ENCODE measurements around the gene CYSRT1.

CYSRT1 gene

DNA sequence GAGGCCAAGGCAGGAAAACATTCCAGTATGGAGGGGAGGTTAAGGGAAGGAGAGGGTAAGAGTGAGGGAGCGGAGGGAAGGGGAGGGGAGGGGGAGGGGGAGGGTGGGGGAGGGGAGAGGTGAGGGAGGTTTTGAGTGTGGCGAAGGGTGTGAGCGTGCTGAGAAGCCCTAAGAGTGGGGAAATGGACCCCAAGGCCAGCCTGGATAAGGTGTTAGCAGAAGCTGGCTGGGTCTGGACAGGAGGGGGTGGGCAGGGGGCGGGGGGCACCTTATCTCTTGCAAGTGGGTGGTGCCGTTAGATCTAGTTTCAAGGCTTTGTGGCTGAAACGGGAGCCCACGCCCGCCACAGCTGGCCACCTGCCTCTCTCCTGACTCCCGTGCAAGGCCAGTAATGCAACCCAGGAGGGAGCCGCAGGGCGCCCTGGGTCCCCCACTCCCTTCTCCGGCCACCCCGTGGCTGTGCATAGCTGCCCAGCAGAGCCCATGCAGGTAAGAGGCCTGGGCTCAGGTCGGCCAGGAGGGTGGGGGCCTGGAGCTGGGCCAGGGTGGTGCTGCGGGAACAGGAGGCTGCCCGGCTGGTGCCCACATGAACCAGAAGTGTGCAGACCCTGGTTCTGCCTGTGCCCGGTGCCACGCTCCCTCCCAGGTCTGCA lies 3.0 kb downstream of the CYSRT1 start:
- no peak overlapping the region for H3K4me3 ChIP-seq (ENCODE audit: low read depth, low read length)
- no peak for DNase-seq (ENCODE audit: low read depth)
- TF ChIP-seq, protein P1, sequence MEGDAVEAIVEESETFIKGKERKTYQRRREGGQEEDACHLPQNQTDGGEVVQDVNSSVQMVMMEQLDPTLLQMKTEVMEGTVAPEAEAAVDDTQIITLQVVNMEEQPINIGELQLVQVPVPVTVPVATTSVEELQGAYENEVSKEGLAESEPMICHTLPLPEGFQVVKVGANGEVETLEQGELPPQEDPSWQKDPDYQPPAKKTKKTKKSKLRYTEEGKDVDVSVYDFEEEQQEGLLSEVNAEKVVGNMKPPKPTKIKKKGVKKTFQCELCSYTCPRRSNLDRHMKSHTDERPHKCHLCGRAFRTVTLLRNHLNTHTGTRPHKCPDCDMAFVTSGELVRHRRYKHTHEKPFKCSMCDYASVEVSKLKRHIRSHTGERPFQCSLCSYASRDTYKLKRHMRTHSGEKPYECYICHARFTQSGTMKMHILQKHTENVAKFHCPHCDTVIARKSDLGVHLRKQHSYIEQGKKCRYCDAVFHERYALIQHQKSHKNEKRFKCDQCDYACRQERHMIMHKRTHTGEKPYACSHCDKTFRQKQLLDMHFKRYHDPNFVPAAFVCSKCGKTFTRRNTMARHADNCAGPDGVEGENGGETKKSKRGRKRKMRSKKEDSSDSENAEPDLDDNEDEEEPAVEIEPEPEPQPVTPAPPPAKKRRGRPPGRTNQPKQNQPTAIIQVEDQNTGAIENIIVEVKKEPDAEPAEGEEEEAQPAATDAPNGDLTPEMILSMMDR (IDR thresholded peaks at IDR 0.05; ENCODE audit: low read depth, low read length, missing control alignments), result no peak

DNA sequence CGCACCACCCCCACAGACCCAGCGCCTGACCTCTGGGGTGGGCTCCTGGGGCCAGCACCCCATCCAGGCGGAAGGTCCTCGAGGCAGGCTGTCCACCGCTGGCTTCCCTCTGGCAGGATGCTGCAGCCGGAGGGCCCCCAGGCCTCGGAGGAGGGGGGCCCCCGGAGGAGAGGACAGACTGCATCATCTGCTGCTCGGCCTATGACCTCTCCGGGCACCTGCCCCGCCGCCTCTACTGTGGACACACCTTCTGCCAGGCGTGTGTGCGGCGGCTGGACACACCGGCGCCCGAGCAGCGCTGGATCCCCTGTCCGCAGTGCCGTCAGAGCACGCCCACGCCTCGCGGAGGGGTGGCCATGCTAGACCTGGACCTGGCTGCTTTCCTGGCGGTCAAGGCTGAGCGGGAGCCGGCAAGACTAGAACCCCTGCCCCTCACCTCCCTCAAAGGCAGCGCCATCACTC lies 3.6 kb downstream of the CYSRT1 start:
- no peak overlapping the region for H3K4me3 ChIP-seq (ENCODE audit: low read depth, low read length)
- TF ChIP-seq, protein P1 (IDR thresholded peaks at IDR 0.05; ENCODE audit: low read depth, low read length, missing control alignments), result no peak
- DNase-seq (ENCODE audit: low read depth), result no peak

DNA sequence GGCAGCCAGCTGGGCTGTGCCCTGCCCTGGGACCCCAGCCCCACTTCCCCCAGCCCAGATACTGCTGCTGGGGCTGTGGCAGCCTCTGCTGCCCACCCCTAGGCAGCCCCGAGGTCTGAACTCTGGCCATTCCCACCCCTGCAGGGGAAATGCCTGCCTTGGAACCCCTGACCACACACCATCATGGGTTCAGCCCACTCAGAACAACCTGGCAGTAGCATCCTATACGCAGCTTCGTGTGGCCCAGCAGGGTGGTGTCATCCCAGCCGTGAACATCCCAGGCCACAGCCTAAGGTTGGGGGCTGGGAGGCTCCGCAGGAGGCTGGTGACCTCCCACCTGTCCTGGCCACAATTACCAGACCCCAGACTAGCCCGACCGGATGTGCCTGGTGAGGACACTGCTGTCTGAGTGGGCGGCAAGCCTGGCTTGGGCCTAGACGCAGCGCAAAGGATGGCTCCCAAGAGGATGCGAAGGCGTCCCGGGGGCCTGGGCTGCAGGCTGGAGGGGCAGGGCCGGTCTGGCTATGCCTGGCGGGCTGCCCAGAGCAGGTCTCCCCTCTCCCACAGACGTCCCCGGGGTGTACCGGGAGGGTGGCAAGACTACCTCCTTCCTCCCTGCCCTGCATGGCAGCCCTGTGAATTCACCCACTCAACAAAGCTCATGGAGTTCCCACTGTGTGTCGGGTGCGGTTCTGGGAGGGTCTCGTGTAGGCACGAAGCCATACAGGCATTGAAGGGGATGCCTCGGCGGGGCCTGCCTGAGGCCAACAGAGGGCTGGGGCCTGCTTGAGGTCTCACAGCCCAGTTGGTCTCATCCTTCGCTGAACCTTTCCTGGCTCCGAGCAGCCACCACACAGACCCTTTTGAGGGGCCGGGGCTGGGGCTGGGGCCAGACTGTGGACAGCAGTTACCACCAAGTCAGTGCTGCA lies 4.3 kb downstream of the CYSRT1 start:
- no peak for DNase-seq (ENCODE audit: low read depth)
- TF ChIP-seq, protein P1 (IDR thresholded peaks at IDR 0.05; ENCODE audit: low read depth, low read length, missing control alignments), result no peak
- H3K4me3 ChIP-seq (ENCODE audit: low read depth, low read length), result no peak overlapping the region

DNA sequence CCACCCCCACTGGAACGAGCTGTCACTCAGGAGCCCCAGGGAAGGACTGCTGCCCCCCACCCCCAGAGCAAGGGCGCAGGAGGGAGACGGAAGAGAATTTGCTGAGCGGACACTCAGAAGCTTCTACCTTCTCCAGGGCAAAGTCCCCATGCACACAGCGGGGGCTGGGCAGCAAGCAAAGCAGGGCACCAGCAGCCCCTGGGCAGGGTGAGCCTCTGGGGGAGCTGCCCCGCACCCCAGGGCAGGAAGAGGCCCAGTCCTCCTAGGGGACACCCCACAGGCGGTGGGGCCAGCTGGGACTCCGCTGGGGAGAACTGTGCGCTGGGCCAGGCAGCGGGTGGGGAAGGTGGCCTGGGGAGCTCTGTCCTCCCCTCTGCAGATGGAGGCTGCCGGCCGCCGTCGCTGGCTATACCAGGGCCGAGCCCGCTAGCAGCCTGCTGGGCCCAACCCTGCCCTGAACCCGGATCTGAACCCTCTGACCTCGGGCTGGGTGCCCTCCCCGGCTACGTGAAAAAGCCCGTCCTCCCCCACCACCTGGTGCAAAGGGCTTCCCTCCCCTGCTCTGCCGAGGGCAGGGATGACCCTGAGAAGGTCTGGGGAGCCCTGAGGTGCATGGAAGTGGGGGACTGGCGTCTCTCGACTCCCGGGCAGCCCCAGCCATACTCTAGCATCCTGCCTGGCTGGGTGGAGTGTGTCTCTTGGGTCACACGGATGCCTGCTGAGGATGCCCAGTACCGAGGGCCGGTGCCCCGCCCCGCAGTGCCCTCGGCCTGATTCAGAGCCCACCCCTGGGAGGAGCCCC lies 5.1 kb downstream of the CYSRT1 start:
- TF ChIP-seq, protein P1 (IDR thresholded peaks at IDR 0.05; ENCODE audit: low read depth, low read length, missing control alignments), result no peak
- H3K4me3 ChIP-seq (ENCODE audit: low read depth, low read length), result no peak overlapping the region
- DNase-seq (ENCODE audit: low read depth), result no peak

DNA sequence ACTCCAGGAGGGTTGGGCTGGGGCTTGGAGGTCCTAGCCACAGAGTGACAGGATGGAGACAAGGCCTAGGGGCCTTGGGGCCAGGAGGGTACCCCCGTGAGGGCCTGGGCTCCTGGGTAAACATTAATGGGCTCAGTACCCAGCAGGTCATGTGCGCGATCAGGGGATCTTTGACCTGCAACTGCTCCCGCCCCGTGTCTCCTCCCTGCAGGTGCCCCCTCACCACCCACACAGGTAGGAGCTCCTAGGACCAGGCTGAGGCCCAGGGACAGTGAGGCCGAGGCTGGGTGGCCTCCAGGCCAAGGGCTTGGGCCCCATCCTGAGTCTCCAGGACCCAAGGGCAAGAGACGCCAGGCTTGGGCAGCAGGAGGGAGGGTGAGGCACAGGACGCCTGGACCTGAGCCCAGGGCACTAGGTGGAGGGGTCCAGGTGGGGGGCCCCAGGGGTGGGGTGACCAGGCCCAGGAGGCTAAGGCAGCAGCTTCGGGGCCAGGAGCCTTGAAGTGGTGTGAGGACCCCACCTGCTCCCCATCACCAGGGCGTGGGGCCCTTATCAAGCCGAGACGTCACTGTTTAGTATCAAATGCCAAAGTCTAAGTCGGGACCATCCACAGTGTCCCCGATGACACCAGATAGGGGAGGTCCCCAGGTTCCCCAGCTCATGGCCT lies 5.9 kb downstream of the CYSRT1 start, which contains the start of gene SLC34A3:
Gene SLC34A3, plus strand, starts transcription at position 197 of the 667 bp plus-strand sequence. CDS start 802 bp downstream, outside the sequence.
- no peak for DNase-seq (ENCODE audit: low read depth)
- no peak within 1 kb of the TSS for H3K4me3 ChIP-seq (ENCODE audit: low read depth, low read length)
- TF ChIP-seq, protein P1 (IDR thresholded peaks at IDR 0.05; ENCODE audit: low read depth, low read length, missing control alignments), result no peak

DNA sequence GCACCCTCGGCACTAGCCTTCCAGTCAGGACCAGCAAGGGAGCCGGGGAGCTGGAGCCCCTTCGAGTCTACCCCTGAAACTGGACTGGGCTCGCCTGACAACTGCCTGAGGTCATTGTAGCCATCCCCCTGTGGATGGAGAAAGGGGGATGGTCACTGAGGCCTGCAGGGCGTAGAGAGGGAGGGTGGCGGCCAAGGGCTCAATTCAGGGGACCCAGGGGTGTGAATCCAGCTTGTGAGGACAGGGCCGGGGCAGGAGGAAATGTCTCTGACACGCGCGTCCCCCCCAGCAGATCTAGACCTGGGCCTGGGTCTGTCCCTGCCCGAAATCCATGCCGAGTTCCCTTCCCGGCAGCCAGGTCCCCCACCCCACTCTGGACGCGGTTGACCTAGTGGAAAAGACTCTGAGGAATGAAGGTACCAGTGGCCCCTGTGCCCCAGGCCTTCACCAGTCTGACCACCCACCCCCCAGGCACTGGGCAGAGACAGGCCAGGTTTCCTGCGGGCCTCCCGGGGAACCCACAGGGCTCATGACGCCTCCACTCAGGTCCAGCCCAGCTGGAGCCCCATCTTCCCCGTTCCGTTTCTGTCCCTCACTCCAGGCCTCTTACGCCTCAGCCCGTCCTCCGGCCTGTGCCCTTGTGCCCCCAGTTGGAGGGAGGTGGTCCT lies 6.5 kb downstream of the CYSRT1 start:
- no peak overlapping the region for H3K4me3 ChIP-seq (ENCODE audit: low read depth, low read length)
- TF ChIP-seq, protein P1 (IDR thresholded peaks at IDR 0.05; ENCODE audit: low read depth, low read length, missing control alignments), result no peak
- DNase-seq (ENCODE audit: low read depth), result no peak
